GM12878 (cell line): ENCODE data around the gene SPHK1. TPM values are rescaled to one million over a fixed set of nuclear protein-coding genes. Genes with fewer than 3 reads are reported as not detected.

Experiments used
- ATAC-seq: fragments of 200-7000 bp; cut with Tn5 transposase; 3 replicates; pipeline ENCODE4 v1.9.1; 2020; ENCODE audit warnings: mild to moderate bottlenecking, moderate library complexity
- Bru-seq: library from RNA; stranded (reverse); fragments of 400-500 nt; gene quantifications from one replicate; lab custom pipeline; 2021; lab: Mats Ljungman, UMichigan
- BruChase-seq, 2 experiments: library from RNA; stranded (reverse); fragments of 400-500 nt; gene quantifications; one replicate each; lab custom pipeline; 2021; lab: Mats Ljungman, UMichigan
- BruUV-seq: library from RNA; stranded (reverse); fragments of 400-500 nt; replicated peaks from 2 replicates; lab custom pipeline; 2021; lab: Mats Ljungman, UMichigan
- CTCF ChIA-PET: fragments of 300-600 bp; sonication (Branson Sonifier 250); formaldehyde crosslinking; extraction: SDS; loops from one replicate; lab custom pipeline; 2021; ENCODE audit warnings: inconsistent platforms; lab: Yijun Ruan, JAX
- POLR2A ChIA-PET: fragments of 350-600 bp; formaldehyde crosslinking; extraction: SDS; loops from one replicate; lab custom pipeline; 2021; ENCODE audit warnings: inconsistent platforms; lab: Charles Lee
- RAD21 ChIA-PET: fragments of 300-600 bp; sonication (Branson Sonifier 250); formaldehyde crosslinking; loops from one replicate; lab custom pipeline; 2023; ENCODE audit warnings: antibody characterized with exemption; ENCODE audit not compliant: unreplicated experiment; lab: Charles Lee
- SMC1A ChIA-PET: fragments of 300-600 bp; sonication (Branson Sonifier 250); formaldehyde crosslinking; loops from one replicate; lab custom pipeline; 2023; ENCODE audit not compliant: unreplicated experiment, uncharacterized antibody; lab: Charles Lee
- DNase-seq: peaks from one replicate; pipeline ENCODE4 v3.0.0-alpha.2; 2011; ENCODE audit warnings: low read depth, low spot score
- FAIRE-seq: peaks from 3 replicates; lab custom pipeline; 2011; peaks lifted over from hg19 to GRCh38; lab: Jason Lieb, UNC
- H2AFZ ChIP-seq: 2 replicates; pipeline ENCODE4 v1.6.0; 2011; ENCODE audit warnings: low read depth, low read length, control low read depth; ENCODE audit not compliant: control insufficient read depth
- H3K27ac ChIP-seq: 2 replicates; pipeline ENCODE4 v1.5.1; 2011; ENCODE audit warnings: control low read depth; ENCODE audit not compliant: control insufficient read depth, insufficient read depth
- H3K27me3 ChIP-seq, 2 experiments: replicated peaks in 1 of 2; 2 replicates each; pipeline versions ENCODE4 v1.6.0 to v1.6.1; 2011; ENCODE audit warnings: low read length in 1 of 2; ENCODE audit not compliant: control insufficient read depth in 2 of 2, insufficient read depth in 2 of 2
- H3K36me3 ChIP-seq, 2 experiments: 2 replicates each; pipeline ENCODE4 v1.5.1; 2011; ENCODE audit warnings: low read length in 1 of 2; ENCODE audit not compliant: control insufficient read depth in 2 of 2, insufficient read depth in 2 of 2
- H3K4me1 ChIP-seq: 2 replicates; pipeline ENCODE4 v1.6.1; 2011; ENCODE audit warnings: mild to moderate bottlenecking, low read length, moderate library complexity, mixed read lengths; ENCODE audit not compliant: control insufficient read depth, insufficient read depth
- H3K4me2 ChIP-seq: 2 replicates; pipeline ENCODE4 v1.6.0; 2011; ENCODE audit warnings: control low read depth; ENCODE audit not compliant: control insufficient read depth, insufficient read depth
- H3K4me3 ChIP-seq: fragments of 200-600 bp; sonication (generic); 2 replicates; pipeline ENCODE4 v1.5.1; 2016
- H3K79me2 ChIP-seq: 2 replicates; pipeline ENCODE4 v1.6.0; 2011; ENCODE audit warnings: low read length; ENCODE audit not compliant: control insufficient read depth, insufficient read depth
- H3K9ac ChIP-seq: 2 replicates; pipeline ENCODE4 v1.8.0; 2011; ENCODE audit warnings: low read length, control low read depth, mixed read lengths; ENCODE audit not compliant: control insufficient read depth, insufficient read depth
- H3K9me3 ChIP-seq: replicated peaks from 3 replicates; pipeline ENCODE4 v1.5.1; 2011; ENCODE audit warnings: mild to moderate bottlenecking, low read length; ENCODE audit not compliant: control insufficient read depth, insufficient read depth
- H4K20me1 ChIP-seq: 2 replicates; pipeline ENCODE4 v1.6.0; 2011; ENCODE audit not compliant: control insufficient read depth, insufficient read depth
- BACH1 ChIP-seq: fragments of 450-650 bp; IDR thresholded peaks from 2 replicates; pipeline ENCODE4 v1.6.1; 2017; ENCODE audit warnings: mild to moderate bottlenecking, borderline replicate concordance
- BHLHE40 ChIP-seq, 2 experiments: fragments of 450-650 bp in 1 of 2; IDR thresholded peaks; 2 replicates each; pipeline ENCODE4 v1.6.1; 2011 to 2017; ENCODE audit warnings: low read depth in 2 of 2, borderline replicate concordance in 1 of 2, improper control_type of control experiment in 1 of 2, low read length in 1 of 2, mild to moderate bottlenecking in 1 of 2
- CTCF ChIP-seq, 3 experiments: IDR thresholded peaks in 2 of 3; conservative IDR thresholded peaks in 1 of 3; 2 replicates each; pipeline ENCODE4 v1.5.1; 2011; ENCODE audit warnings: low read depth in 3 of 3, low read length in 3 of 3, mild to moderate bottlenecking in 3 of 3, control low read depth in 2 of 3, moderate library complexity in 2 of 3, inconsistent platforms in 1 of 3, mixed read lengths in 1 of 3; ENCODE audit not compliant: control insufficient read depth in 2 of 3, insufficient read depth in 1 of 3; ENCODE audit errors: extremely low read depth in 1 of 3
- DPF2 ChIP-seq: fragments of 450-650 bp; IDR thresholded peaks from 2 replicates; pipeline ENCODE4 v1.6.1; 2017; ENCODE audit warnings: mild to moderate bottlenecking
- EGR1 ChIP-seq, 2 experiments: IDR thresholded peaks; 1 replicate in 1 of 2; 2 replicates in 1 of 2; pipeline ENCODE4 v1.6.1; 2011 to 2012; ENCODE audit warnings: low read depth in 2 of 2, low read length in 2 of 2, borderline replicate concordance in 1 of 2, mild to moderate bottlenecking in 1 of 2, moderate library complexity in 1 of 2
- HDAC6 ChIP-seq: fragments of 200-600 bp; sonication (generic); IDR thresholded peaks from one replicate; pipeline ENCODE4 v1.8.0; 2017; ENCODE audit warnings: antibody characterized with exemption; ENCODE audit not compliant: unreplicated experiment
- IKZF1 ChIP-seq: fragments of 450-650 bp; conservative IDR thresholded peaks from 2 replicates; pipeline ENCODE4 v1.6.1; 2017; ENCODE audit warnings: antibody characterized with exemption, mild to moderate bottlenecking
- LARP7 ChIP-seq: fragments of 450-650 bp; IDR thresholded peaks from 2 replicates; pipeline ENCODE4 v1.6.1; 2017; ENCODE audit warnings: mild to moderate bottlenecking
- ZBTB11 ChIP-seq: fragments of 450-650 bp; formaldehyde crosslinking; IDR thresholded peaks from 2 replicates; pipeline ENCODE4 v1.5.0; 2022; ENCODE audit warnings: mild to moderate bottlenecking, missing genetic modification characterization
- ZNF217 ChIP-seq: fragments of 450-650 bp; IDR thresholded peaks from 2 replicates; pipeline ENCODE4 v1.6.1; 2017; ENCODE audit warnings: antibody characterized with exemption, mild to moderate bottlenecking
- ZSCAN29 ChIP-seq: fragments of 450-650 bp; IDR thresholded peaks from 2 replicates; pipeline ENCODE4 v1.6.1; 2017; ENCODE audit warnings: mild to moderate bottlenecking, moderate library complexity
- WGBS: methylation state at CpG from one replicate; pipeline ENCODE4 v1.1.6; 2016; ENCODE audit warnings: low lambda C conversion rate; ENCODE audit not compliant: insufficient replicate concordance, insufficient coverage; ENCODE audit errors: missing lambda C conversion rate; 5-methylcytosine and 5-hydroxymethylcytosine counted together
- in situ Hi-C: fragments of 300-500 bp; cut with MboI; formaldehyde crosslinking; loops from 9 replicates; pipeline ENCODE4 v1.14.3; 2018; ENCODE audit warnings: mixed read lengths
- intact Hi-C: fragments of 100-400 bp; cut with micrococcal nuclease; formaldehyde crosslinking; loops from one replicate; pipeline ENCODE4 v1.14.2; 2022; ENCODE audit not compliant: unreplicated experiment
- long read RNA-seq, 2 experiments: library from polyadenylated mRNA; unstranded; transcript quantifications; one replicate each; pipeline ENCODE4 v2.0.0, GENCODE V29; 2019 to 2020
- polyA minus RNA-seq, 3 experiments: library from RNA; depleted of rRNA, polyadenylated mRNA; stranded (reverse); fragments of >200 nt; gene quantifications; 2 replicates each; pipeline ENCODE4 v1.2.3, GENCODE V29; 2011
- polyA plus RNA-seq, 11 experiments: library from polyadenylated mRNA; depleted of rRNA in 4 of 11; unstranded in 6 of 11; stranded (reverse) in 5 of 11; fragments of >200 nt; fragmentation: Nextera tagmentation in 4 of 11; fragmentation: Illumina TruSeq in 1 of 11; extraction: Ambion mirVana in 4 of 11; extraction: Trizol in 1 of 11; gene quantifications; 1 replicate in 1 of 11; 2 replicates in 10 of 11; pipeline versions ENCODE4 v1.2.1 to v1.2.3, GENCODE V29; 2011 to 2016; ENCODE audit warnings: inconsistent platforms in 2 of 11, missing spikeins in 2 of 11, low read depth in 1 of 11
- total RNA-seq, 4 experiments: library from RNA; depleted of rRNA in 3 of 4; stranded (reverse); fragments of >200 nt in 3 of 4; fragmentation: Illumina TruSeq in 1 of 4; extraction: Trizol in 1 of 4; gene quantifications; 2 replicates each; pipeline versions ENCODE4 v1.2.1 to v1.2.3, GENCODE V29; 2013 to 2021

The SPHK1 gene
- 0.17 TPM in 1 of 2 replicates, not detected in the other for total RNA-seq (2013; cell fraction: nucleolus; rRNA removed)
- total RNA-seq (2014; rRNA removed), result 1.1 and 2.0 TPM in 2 replicates
- total RNA-seq (2014; rRNA removed; fragmentation: Illumina TruSeq; extraction: Trizol), result 0.23 and 0.31 TPM in 2 replicates
- total RNA-seq (2021), result 0.77 and 1.3 TPM in 2 replicates
- polyA plus RNA-seq (2011; ENCODE audit: low read depth), result 0.47 TPM
- polyA plus RNA-seq (2011; rRNA removed), result 0.30 and 0.31 TPM in 2 replicates
- 0.42 and 0.72 TPM in 2 replicates for polyA plus RNA-seq (2011; cell fraction: cytosol; rRNA removed)
- 4.9 and 5.5 TPM in 2 replicates for polyA plus RNA-seq (2011; cell fraction: nucleus; rRNA removed)
- 0.54 and 0.83 TPM in 2 replicates for polyA plus RNA-seq (2012)
- polyA plus RNA-seq (2014; fragmentation: Illumina TruSeq; extraction: Trizol), result 0.09 TPM in 1 of 2 replicates, not detected in the other
- not detected for polyA plus RNA-seq (2014; fragmentation: Nextera tagmentation; extraction: Ambion mirVana)
- 0.80 and 0.94 TPM in 2 replicates for polyA plus RNA-seq (2014; rRNA removed)
- under 1 TPM; 0.29 to 0.40 TPM for polyA plus RNA-seq (2016; fragmentation: Nextera tagmentation; extraction: Ambion mirVana)
- polyA minus RNA-seq (2011; rRNA and poly(A)+ RNA removed), result 0.22 and 0.26 TPM in 2 replicates
- not detected in 2 replicates for polyA minus RNA-seq (2011; cell fraction: cytosol; rRNA and poly(A)+ RNA removed)
- 0.48 and 0.73 TPM in 2 replicates for polyA minus RNA-seq (2011; cell fraction: nucleus; rRNA and poly(A)+ RNA removed)
- percentile 16 among the genes with signal in this experiment for Bru-seq, nascent RNA
- percentile 15 among the genes with signal in this experiment for BruChase-seq, experiment 1, labeled RNA remaining after a 6-hour chase
- BruChase-seq, experiment 2, labeled RNA remaining after a 2-hour chase, result percentile 11 among the genes with signal in this experiment
- long read RNA-seq, experiment 1, result 0 reads
- long read RNA-seq, experiment 2, result 0 reads

GRCh38 chr17:76384222-76384986 is at the start of gene SPHK1:
TSS of gene SPHK1 (plus strand) at chr17:76384609. CDS start at chr17:76385645, 1,036 bp downstream.
- BruUV-seq, result no TSS peak
- H3K4me2 ChIP-seq, result peak within 1 kb of the TSS; percentile 99
- H3K27me3 ChIP-seq, result peaks cover 2 to 6% of the 10 kb centered on the region in 2 experiments; a peak in 2 of 4 replicates
- no peaks in the 10 kb centered on the region for H3K79me2 ChIP-seq
- FAIRE-seq, result peak; percentile 47
- H3K27ac ChIP-seq, result no peak within 1 kb of the TSS
- in situ Hi-C loops (no loop called here), intact Hi-C loops (loop anchor here (2.0 to 10.0 kb wide), 2 partner anchors 32 to 260 kb away; partner anchors contain the start of gene PRPSAP1)
- POLR2A ChIA-PET, result interaction anchor here (0.6 to 2.2 kb wide), 2 partner anchors 31 to 50 kb away, joined by 4 to 9 read pairs; partner anchors contain the start of gene PRPSAP1
- H3K4me3 ChIP-seq, result peak within 1 kb of the TSS; percentile 75
- no peaks in the 10 kb centered on the region for H4K20me1 ChIP-seq
- RAD21 ChIA-PET, result interaction anchor here (1.0 to 2.5 kb wide), 4 partner anchors 11 to 80 kb away, joined by 4 to 9 read pairs (median 6); partner anchors contain the start of gene PRPSAP1
- no peaks in the 10 kb centered on the region for H3K36me3 ChIP-seq
- H3K4me1 ChIP-seq, result peaks cover 24% of the 10 kb centered on the region
- no peaks in the 10 kb centered on the region for H3K9me3 ChIP-seq
- peak within 1 kb of the TSS; percentile 39; the same call in 1 of the 2 replicates for H3K9ac ChIP-seq
- peak; percentile 88 for ATAC-seq
- DNase-seq, result no peak
- CTCF ChIA-PET, result interaction anchor here (0.9 to 4.2 kb wide), 25 partner anchors 8 to 205 kb away, joined by 3 to 46 read pairs (median 4); partner anchors contain the start of gene PRPSAP1
- H2AFZ ChIP-seq, result peak within 1 kb of the TSS; percentile 84
- SMC1A ChIA-PET, result interaction anchor here (0.7 to 2.2 kb wide), 4 partner anchors 15 to 85 kb away, joined by 3 to 10 read pairs (median 4); no protein-coding TSS in a partner anchor
- WGBS, result under 1% methylated on average over 69 of the region's 118 CpGs
- TF ChIP-seq DPF2, result peak; percentile 60
- no peak for TF ChIP-seq ZBTB11 (CRISPR knock-in tag)
- TF ChIP-seq EGR1 (IDR thresholded peaks at IDR 0.05; ENCODE audit: borderline replicate concordance in 1 of 2, low read depth in 2 of 2, low read length in 2 of 2), result peak in 1 of 2 experiments; percentile 49; a peak in 1 of 3 replicates
- TF ChIP-seq BHLHE40 (IDR thresholded peaks at IDR 0.05; ENCODE audit: borderline replicate concordance in 1 of 2, low read depth in 2 of 2, low read length in 1 of 2), result peak; percentile 4 to 71; a peak in 2 of 4 replicates
- peak; percentile 88 for TF ChIP-seq HDAC6
- no peak for TF ChIP-seq CTCF (IDR thresholded peaks at IDR 0.05 in 2 of 3, conservative IDR thresholded peaks at IDR 0.05 in 1 of 3; ENCODE audit: control insufficient read depth in 2 of 3, extremely low read depth in 1 of 3, insufficient read depth in 1 of 3, low read depth in 3 of 3, low read length in 3 of 3)
- 0 out of 2 replicates have a peak, but pooled peaks have one; percentile 47 for TF ChIP-seq BACH1
- TF ChIP-seq ZNF217, result peak; percentile 47; the same call in 1 of the 2 replicates
- TF ChIP-seq LARP7, result peak; percentile 64
- TF ChIP-seq IKZF1, result peak; percentile 71
- TF ChIP-seq ZSCAN29, result 0 out of 2 replicates have a peak, but pooled peaks have one; percentile 29
